ENCODE results near the gene ANTKMT.

The ANTKMT gene

DNA sequence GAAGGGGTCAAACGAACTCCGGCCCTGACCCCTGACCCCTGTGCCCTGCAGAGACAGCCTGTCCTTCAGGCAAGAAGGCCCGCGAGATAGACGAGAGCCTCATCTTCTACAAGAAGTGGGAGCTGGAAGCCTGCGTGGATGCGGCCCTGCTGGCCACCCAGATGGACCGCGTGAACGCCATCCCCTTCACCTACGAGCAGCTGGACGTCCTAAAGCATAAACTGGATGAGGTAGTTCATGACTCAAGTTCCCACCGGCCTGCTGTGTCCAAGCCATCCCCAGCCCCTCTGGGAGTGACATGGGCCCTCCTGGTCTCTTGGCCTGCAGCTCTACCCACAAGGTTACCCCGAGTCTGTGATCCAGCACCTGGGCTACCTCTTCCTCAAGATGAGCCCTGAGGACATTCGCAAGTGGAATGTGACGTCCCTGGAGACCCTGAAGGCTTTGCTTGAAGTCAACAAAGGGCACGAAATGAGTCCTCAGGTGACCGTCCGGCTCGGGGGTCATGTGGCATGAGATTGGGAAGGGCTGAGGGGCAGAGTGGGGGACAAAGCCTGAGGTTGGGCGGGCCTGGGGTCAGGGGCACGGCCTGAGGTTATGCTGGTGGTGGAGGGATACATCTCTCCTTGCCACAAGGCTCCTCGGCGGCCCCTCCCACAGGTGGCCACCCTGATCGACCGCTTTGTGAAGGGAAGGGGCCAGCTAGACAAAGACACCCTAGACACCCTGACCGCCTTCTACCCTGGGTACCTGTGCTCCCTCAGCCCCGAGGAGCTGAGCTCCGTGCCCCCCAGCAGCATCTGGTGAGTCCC, 45.3 kb downstream of the ANTKMT start:
- no peak for DNase-seq

DNA sequence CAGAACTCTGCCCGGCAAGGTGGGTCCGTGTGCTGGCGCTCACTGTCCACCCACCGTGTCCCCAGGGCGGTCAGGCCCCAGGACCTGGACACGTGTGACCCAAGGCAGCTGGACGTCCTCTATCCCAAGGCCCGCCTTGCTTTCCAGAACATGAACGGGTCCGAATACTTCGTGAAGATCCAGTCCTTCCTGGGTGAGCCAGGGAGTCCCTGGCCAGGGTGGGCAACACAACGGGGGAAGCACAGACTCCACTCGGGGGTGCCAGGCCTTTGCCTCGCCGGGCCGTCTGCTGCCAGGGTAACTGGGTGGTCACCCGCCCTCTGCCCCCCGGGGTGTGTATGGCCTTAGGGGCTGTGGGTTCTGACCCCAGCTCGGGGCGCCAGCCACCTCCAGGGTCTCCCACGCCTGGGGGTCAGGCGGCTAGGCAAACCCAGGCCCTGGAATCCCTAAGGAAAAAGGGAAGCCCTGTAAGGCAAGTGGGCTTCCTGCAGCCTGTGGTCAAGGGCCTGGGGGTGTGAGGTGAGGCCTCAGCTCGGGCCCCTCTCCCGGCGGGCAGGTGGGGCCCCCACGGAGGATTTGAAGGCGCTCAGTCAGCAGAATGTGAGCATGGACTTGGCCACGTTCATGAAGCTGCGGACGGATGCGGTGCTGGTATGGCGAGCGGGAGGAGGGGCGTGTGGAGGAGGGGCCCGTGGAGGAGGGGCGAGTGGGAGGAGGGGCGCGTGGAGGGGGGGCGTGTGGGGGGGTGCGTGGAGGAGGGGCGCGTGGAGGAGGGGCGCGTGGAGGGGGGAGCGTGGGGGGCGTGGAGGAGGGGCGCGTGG, 46.1 kb downstream of the ANTKMT start:
- no peak for DNase-seq

DNA sequence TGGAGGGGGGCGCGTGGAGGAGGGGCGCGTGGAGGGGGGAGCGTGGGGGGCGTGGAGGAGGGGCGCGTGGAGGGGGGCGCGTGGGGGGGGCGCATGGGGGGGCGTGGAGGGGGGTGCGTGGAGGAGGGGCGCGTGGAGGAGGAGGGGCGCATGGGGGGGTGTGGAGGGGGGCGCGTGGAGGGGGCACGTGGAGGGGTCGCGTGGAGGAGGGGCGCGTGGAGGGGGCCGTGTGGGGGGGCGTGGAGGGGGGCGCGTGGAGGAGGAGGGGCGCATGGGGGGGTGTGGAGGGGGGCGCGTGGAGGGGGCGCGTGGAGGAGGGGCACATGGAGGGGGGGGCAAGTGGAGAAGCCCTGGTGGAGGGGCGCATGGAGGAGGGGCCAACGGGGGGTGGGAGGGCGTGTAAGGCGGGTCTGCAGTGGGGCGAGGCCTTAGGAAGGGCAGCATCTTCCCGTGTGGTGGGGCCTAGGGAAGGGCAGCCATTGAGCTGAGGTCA, 46.8 kb downstream of the ANTKMT start:
- DNase-seq, result no peak

DNA sequence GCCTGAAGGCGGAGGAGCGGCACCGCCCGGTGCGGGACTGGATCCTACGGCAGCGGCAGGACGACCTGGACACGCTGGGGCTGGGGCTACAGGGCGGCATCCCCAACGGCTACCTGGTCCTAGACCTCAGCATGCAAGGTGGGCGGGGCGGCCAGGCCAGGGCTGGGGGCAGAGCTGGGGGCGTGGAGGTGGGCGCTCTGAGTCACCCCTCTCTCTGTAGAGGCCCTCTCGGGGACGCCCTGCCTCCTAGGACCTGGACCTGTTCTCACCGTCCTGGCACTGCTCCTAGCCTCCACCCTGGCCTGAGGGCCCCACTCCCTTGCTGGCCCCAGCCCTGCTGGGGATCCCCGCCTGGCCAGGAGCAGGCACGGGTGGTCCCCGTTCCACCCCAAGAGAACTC, 47.5 kb downstream of the ANTKMT start:
- no peak for DNase-seq

DNA sequence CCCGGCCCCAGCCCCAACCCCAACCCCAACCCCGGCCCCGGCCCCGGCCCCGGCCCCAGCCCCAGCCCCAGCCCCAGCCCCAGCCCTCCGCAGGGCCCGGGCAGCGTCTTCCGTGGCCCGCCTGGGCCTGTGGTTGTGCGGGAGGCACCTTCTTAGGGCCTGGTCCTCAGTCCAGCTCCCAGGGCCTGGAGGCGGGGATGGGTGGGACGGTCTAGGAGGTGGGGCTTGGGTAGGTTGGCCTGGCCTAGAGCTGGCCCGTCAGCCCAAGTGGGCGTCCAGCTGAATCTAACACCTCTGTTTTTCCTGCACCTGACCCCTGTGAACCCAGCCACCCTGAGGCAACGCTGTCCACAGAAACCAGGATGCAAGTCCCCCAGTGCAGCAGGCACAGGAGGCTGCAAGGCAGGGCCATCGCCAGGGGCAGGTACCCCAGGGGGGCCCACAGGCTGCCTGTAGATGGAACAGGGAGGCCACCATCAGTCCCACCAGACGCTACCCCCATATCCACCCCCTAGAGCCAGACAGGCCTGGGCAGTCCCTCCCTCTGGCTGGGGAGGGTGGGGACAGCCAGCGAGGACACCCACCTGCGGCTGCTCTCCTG, 48.3 kb downstream of the ANTKMT start:
- DNase-seq, result no peak

DNA sequence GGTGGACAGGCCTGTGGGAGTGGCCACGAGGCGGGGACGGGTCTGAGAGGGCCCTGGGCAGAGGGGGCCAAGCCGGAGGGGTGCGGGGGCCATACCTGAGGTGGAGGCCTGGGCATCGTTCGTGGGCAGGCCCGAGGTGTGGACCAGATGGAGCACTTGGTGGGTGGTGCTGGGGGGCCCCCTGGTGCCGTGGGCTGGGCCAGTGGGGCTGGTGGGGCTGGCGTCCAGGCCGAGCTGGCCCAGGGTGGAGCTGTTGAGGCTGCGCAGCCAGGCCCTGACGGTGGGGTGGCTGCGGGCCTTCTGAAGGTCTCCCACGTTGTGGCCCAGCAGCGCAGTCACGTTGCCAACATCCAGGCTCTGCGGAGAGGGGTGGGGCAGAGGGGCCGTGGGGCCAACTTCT, 49.0 kb downstream of the ANTKMT start:
- no peak for DNase-seq

DNA sequence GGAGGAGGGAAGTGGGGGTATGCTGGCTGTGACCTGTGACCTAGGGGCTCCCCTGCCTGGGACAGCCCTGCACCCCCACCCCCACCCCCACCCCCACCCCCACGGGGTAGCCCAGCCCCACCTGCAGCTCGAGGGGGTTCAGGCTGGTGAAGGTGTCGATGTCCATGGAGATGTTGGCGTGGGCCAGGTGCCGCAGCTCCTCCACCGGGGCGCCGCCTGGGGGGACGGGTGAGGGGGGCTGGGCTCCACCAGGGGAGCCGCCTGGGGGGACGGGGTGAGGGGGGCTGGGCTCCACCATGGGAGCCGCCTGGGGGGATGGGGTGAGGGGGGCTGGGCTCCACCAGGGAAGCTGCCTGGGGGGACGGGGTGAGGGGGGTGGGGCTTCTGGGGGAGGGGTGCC, 49.5 kb downstream of the ANTKMT start:
- DNase-seq, result no peak
